Epidermal melanocyte (primary cell): ENCODE results near the gene SLC25A26.

ENCODE experiments used
- DNase-seq: peaks from one replicate; pipeline ENCODE4 v3.0.0; 2011; ENCODE audit warnings: low spot score; ENCODE audit not compliant: insufficient read length

SLC25A26 gene

DNA sequence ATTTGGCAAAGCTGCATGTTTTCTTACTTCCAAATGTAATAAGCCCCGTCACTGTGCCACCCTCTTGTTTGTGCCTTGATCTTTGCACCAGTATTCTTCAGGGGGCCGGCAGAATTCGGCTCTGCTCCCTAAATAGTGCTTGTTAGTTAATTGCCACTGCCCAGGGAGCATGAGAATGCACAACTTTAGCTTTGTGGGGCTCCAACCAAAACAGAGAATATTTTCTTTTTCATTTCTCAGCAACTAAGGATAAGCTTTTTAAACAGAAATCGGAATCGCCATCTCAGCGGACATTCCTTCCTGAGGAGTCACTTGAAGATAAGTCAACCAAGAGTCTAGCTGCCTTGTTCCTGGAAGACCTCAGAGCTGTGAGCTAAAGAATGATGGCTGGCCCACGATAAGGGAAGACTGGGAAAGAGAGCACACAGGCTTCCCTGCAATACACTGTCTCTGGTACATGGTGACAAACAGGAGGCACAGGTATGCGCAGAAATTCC, 174.0 kb downstream of the SLC25A26 start:
- DNase-seq, result no peak

DNA sequence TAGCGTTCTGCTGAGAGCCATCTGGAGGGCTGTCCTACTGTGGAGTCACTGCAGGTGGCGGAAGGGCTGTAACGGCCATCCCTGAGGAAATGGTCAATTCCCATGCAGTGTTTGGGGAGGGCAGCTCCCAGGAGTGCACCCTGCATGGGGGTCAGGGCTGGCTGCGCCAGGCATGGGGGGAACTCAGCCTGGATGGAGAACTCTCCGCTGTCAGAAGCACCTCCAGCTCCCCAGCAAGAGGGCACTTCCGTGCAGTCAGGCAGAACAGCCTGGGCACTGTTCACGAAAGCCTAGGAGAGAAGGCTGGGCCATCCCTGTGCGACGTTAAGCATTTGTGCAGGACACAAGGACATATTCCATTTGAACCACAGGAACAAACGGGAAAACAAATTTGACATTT, 174.8 kb downstream of the SLC25A26 start:
- DNase-seq, result no peak

DNA sequence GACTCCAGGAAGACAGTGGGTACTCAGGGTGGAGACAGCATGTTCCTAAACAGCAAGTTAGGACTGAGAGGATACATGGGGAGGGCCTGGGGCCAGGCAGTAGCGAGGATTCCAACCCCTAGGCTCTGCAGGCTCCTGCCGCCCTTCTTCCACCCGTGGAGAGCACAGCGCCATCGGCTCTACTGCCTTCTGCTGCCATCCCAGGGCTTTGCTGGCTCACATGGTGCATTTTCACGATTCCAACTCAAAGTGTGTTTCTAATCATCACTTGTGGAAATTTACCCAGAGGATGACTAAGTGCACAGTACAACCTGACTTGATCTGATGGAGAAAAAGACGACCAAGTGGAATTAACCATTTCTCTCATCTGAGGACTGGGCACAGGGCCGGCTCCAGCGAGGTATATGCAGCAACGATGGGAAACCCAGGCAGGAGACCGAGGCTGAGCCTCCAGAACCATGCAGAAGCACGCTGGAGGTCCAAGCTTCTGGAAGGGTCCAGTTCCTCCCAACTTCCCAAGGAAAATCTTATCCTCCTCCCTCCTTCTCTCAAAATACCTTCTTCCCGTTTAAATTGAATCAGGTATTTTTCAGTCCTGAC, 175.5 kb downstream of the SLC25A26 start:
- DNase-seq, result no peak

- DNase-seq, result no peak
These were observed 176.1 kb downstream of the SLC25A26 start for GRCh38 chr3:66396888-66397287.

DNA sequence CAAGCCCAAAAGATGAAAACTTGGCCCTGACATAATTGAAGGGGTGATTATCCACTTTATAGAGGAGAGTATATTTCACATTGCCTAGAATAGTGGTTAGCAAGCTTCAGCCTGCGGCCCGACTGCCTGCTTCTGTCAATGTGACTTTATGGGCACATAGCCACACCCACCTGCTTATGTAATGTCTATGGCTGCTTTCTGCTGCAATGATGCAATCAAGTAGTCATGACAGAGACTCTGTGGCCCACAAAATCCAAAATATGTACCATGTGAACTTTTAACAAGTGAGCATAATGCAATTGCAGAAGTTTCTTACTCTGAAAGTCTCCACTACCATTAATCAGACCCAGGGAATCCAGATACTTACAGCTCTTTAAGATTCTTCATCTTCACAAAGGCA, 176.9 kb downstream of the SLC25A26 start:
- DNase-seq, result no peak

DNA sequence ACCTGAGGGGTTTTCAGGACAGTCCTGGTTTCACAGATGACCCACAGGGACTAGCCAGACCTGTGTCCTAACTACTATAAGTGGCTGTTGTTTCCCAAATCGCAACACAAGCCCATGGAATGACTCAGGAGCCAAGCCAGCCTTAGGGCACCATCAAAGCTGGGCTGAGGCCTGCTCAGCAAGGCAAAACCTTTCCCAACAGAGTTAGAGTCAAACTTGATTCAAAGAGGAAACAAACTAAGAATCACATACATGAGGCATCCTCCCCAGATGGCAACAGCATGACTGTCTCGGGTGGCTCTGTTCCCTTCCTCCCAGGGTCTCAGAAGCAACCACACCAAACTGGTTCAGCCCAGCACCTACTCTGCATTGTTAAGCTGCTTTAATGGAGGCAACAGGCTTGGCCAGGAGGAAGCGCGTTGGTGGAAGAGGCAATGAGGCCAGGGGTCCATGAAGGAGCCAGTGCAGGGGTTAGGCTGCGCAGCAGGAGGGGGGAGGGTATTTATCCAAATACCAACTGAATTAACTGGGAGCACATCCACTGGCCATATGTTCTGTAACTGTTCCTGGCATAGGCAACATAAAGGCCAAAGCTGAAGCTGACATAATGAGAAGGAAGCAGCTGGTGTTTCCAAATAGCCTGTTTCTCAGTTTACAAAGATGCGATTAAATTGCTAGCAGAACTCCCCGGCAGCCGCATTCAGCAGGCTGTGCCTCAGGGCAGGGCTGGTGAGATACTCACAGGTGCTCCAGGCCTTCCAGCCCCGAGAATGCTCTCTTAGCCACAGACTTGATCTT, 177.6 kb downstream of the SLC25A26 start:
- DNase-seq, result no peak

GRCh38 chr3:66399529-66400232, 178.9 kb downstream of the SLC25A26 start:
- no peak for DNase-seq

DNA sequence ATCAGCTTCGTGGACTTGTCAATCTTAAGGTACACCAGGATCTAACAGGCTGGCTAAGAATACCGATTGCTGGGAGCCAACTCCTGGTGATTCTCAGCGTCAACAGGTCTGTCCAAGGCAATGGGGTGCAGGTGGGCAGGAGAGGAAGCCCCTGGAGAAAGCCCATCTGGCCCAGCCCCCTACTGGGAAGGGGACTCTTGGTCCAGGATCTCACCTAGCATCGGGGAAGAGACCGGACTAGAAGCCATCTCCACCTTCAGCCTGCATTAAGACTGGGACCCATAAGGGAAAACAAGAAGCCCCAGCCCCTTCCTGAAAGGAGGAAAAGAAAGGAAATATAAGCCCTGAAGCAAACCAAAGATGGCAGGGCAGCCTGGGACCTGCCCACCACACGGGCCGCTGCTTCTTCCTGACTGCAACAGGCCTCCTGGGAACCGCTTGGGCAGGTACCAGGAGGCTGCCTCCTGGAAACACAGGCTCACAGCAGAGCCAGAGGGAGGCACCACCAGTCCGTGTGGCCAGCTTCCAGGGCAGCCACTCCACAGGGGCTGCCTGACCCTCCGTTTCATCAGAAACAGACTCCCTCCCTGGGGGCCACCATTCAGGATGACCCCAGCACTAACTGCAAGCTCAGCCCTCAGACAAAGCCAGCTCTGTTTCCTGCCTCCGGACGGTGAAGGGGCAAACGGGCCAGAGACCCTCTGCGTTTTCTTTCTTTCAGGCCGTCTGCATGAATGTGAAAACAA, 179.8 kb downstream of the SLC25A26 start:
- no peak for DNase-seq

- no peak for DNase-seq
These were observed 180.4 kb downstream of the SLC25A26 start for GRCh38 chr3:66401157-66401550.

GRCh38 chr3:66401675-66402491, 181.1 kb downstream of the SLC25A26 start:
- no peak for DNase-seq

DNA sequence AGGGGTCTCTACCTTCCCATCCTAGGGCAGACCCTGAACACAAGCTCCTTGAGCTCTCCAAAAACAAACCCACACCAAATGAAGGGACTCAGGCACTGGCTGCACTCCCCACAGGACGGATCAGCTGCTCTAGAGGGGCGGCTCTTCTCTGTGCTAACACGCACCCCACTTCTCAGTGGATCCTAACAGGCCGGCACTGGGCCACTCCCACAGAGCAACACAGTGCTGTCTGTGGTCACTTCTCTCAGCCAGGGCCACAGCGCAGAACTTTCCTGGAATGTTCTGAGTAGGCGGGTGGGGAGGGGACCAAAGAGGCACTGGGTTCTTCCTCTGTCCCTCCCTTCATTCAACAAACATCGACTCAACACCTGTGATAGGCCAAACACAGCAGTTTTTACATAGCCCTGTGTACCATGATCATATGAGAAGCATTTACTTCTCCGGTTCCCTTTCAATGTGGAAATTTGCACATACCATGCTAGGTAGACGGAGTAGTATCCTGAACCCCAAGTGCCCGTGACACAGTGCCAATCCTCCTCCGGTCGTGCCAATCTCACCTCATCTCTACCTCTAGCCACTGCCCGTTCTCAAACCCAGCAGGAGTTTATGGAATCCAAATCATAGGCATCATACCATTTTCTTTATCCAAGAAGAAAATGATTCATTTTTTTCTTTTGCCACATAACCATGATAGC, 181.9 kb downstream of the SLC25A26 start:
- no peak for DNase-seq

- DNase-seq, result no peak
These were observed 182.7 kb downstream of the SLC25A26 start for GRCh38 chr3:66403323-66403990.

DNA sequence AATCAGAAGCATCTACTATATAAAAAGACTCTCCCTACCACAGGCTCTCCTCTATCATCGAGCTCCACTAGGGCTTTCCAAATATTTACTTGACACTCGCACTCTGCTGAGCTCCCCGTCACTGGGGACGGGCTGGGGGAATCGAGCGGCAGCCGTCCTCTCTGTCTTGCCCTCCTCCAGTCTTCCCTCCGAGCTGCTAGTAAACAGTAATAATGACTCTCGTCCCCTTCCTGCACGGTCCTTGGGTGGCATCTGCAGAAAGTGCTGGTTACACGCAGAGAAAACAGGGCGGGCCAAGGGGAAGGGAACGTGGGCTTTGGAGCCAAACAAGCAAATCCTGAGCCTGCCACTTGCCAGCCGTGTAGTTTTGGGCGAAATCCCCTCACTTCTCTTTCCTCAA, 183.4 kb downstream of the SLC25A26 start:
- DNase-seq, result no peak

GRCh38 chr3:66404903-66405700, 184.3 kb downstream of the SLC25A26 start:
- no peak for DNase-seq

DNA sequence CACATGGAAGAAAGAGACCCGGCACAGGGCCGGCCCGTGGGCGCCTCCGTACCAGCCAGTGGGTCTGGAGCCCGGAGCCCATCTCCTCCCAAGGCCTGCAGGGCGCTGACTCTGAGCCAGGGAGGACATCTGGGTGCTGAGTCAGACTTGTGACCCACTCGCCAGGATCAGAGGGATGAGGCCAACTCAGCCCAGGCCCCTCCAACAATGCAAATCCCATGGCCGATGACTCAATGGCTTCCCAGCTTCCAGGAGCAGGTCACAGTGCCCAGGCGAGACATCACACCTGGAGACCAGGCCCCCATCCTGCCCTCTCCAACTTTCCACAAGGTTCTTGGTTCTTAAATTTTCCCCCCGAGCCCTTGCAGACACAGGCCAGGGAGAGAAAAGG, 184.9 kb downstream of the SLC25A26 start:
- DNase-seq, result no peak

GRCh38 chr3:66406163-66406562, 185.4 kb downstream of the SLC25A26 start:
- no peak for DNase-seq

GRCh38 chr3:66406831-66407610, 186.2 kb downstream of the SLC25A26 start:
- no peak for DNase-seq

DNA sequence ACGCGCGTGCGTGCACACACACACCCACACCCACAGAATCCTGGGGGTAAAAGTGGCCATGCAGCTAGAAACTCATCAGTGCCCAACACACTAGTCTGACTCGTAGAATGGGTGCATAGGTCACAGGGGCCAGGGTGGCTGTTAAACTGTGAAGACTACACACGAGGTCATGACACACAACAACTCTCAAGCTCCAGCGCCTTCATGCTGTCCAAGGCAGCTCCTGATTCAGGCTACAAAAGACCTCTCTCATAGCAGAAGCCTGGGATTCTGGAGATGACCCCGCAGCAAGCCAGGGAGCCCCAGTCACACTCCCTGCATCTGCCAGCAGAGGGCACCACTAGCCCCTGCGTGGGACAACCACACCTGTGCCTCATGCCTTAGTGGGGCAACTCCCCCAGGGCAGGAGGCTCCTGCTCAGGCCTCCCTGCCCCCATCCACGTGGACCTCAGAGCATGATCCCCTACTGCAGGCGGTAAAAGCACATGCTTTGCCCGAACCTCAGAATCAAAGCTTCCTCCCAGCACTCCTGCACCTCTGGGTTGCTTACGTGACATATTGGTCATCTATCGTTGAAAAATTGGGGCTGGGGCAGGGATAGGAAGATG, 186.9 kb downstream of the SLC25A26 start:
- peak; percentile 64 for DNase-seq
